Measurements from ENCODE around the gene PARP14. TPM values are rescaled to one million over a fixed set of nuclear protein-coding genes. Genes with fewer than 3 reads are reported as not detected.

PARP14 gene
- total and polyA plus RNA-seq, 2 donors (not counting 3 experiments of a cell fraction or from before 2014, with no cell fraction given), result 19.7 to 41.5 TPM

GRCh38 chr3:122777563-122777962 is 96.9 kb downstream of the PARP14 start:
- no peak for TF ChIP-seq POLR2A (IDR thresholded peaks at IDR 0.05; ENCODE audit: low read depth, low read length)
- TF ChIP-seq MYC (IDR thresholded peaks at IDR 0.05; ENCODE audit: low read depth, low read length), result no peak
- dilution Hi-C loops (cut with MboI; ENCODE audit: extremely low pct_ligation_motif_present, low sequenced_read_pairs), result no loop called here
- Histone ChIP-seq H3K9me1 (replicated peaks; ENCODE audit: control insufficient read depth, extremely low read depth, insufficient read depth, low read length) (no peaks in the 10 kb centered on the region), H3K9me3 (replicated peaks; ENCODE audit: control insufficient read depth, insufficient read depth, low read length) (no peaks in the 10 kb centered on the region), H3K4me2 (ENCODE audit: insufficient read depth, low read length) (no peak overlapping the region), H3K79me2 (ENCODE audit: control insufficient read depth, insufficient read depth, low read length) (no peaks in the 10 kb centered on the region), H3K4me3 (replicated peaks in 1 of 3; ENCODE audit: insufficient read depth in 1 of 3, low read depth in 1 of 3, low read length in 3 of 3) (no peak overlapping the region), H3K4me1 (ENCODE audit: control insufficient read depth, extremely low read depth, insufficient read depth, low read length) (no peaks in the 10 kb centered on the region), H2AFZ (ENCODE audit: low read depth, low read length) (no peak overlapping the region), H3K36me3 (ENCODE audit: control insufficient read depth in 2 of 2, extremely low read depth in 1 of 2, insufficient read depth in 2 of 2, low read length in 2 of 2) (no peaks in the 10 kb centered on the region), H3K27ac (ENCODE audit: insufficient read depth, low read depth, low read length) (no peak overlapping the region), H4K20me1 (replicated peaks; ENCODE audit: control insufficient read depth, extremely low read depth, insufficient read depth, low read length) (no peaks in the 10 kb centered on the region), H3K27me3 (ENCODE audit: control insufficient read depth in 2 of 2, insufficient read depth in 2 of 2, low read length in 2 of 2) (no peaks in the 10 kb centered on the region), H3K9ac (replicated peaks; ENCODE audit: extremely low read depth, insufficient read depth, low read length) (no peak overlapping the region)
- no TSS peak for BruUV-seq (replicated peaks)
- DNase-seq (ENCODE audit: low read depth, low spot score) (no peak), FAIRE-seq (no peak)
- CTCF ChIA-PET, result no interaction called here
- intact Hi-C loops (cut with micrococcal nuclease), result no loop called here
- POLR2A ChIA-PET, result no interaction called here

Other genes with a start within 250 kb of the PARP14 start
- gene KPNA1, start 165.9 kb upstream of the PARP14 start, total RNA-seq, result 110 and 113 TPM in 2 replicates
- 21.1 and 24.4 TPM in 2 replicates for gene KPNA1, start 165.9 kb upstream of the PARP14 start, polyA plus RNA-seq
- gene PARP9, start 116.5 kb upstream of the PARP14 start, total RNA-seq, result 9.7 and 12.5 TPM in 2 replicates
- 10.1 and 10.4 TPM in 2 replicates for gene PARP9, start 116.5 kb upstream of the PARP14 start, polyA plus RNA-seq
- gene DTX3L, start 116.5 kb upstream of the PARP14 start, total RNA-seq, result 13.8 and 20.5 TPM in 2 replicates
- gene DTX3L, start 116.5 kb upstream of the PARP14 start, polyA plus RNA-seq, result 2.3 and 3.2 TPM in 2 replicates
- 0.99 and 1.4 TPM in 2 replicates for gene PARP15, start 103.2 kb upstream of the PARP14 start, total RNA-seq
- gene PARP15, start 103.2 kb upstream of the PARP14 start, polyA plus RNA-seq, result 0.59 and 0.81 TPM in 2 replicates
- 9.2 and 10.6 TPM in 2 replicates for gene HSPBAP1, start 113.0 kb downstream of the PARP14 start, total RNA-seq
- 4.1 and 5.3 TPM in 2 replicates for gene HSPBAP1, start 113.0 kb downstream of the PARP14 start, polyA plus RNA-seq
- gene SLC49A4, start 114.2 kb downstream of the PARP14 start, total RNA-seq, result 10.4 and 11.6 TPM in 2 replicates
- gene SLC49A4, start 114.2 kb downstream of the PARP14 start, polyA plus RNA-seq, result 7.0 and 10.9 TPM in 2 replicates

All from endothelial cell of umbilical vein (primary cell).